HCEC 1CT (cell line): Measurements from ENCODE around the gene KLHL17.
"Not testable (repeated sequence)": the region's sequence is repeated elsewhere in the genome, so short reads cannot be mapped to it uniquely, and the experiment has no call there.

Source experiments
- DNase-seq: peaks from one replicate; pipeline ENCODE4 v3.0.0-alpha.2; 2017

KLHL17 gene

GRCh38 chr1:1003618-1004419 lies 43.4 kb downstream of the KLHL17 start:
- no peak for DNase-seq

- no peak for DNase-seq
Measured at GRCh38 chr1:1004420-1004779, 44.0 kb downstream of the KLHL17 start.

GRCh38 chr1:1004780-1005697 lies 44.7 kb downstream of the KLHL17 start:
- DNase-seq, result no peak

GRCh38 chr1:1005774-1006304 lies 45.5 kb downstream of the KLHL17 start:
- DNase-seq, result no peak

- no peak for DNase-seq
Measured at GRCh38 chr1:1006305-1007159, 46.1 kb downstream of the KLHL17 start.

GRCh38 chr1:1010131-1010530 lies 49.7 kb downstream of the KLHL17 start:
- not testable (repeated sequence) for DNase-seq

GRCh38 chr1:1011396-1011949 lies 51.1 kb downstream of the KLHL17 start:
- DNase-seq, result no peak

- DNase-seq, result not testable (repeated sequence)
Measured at GRCh38 chr1:1012736-1013104, 52.3 kb downstream of the KLHL17 start.

- peak; percentile 82 for DNase-seq
Measured at GRCh38 chr1:1013105-1013921, 52.9 kb downstream of the KLHL17 start, which contains the start of gene ISG15. ISG15 (plus strand) TSS chr1:1013497; CDS start chr1:1013574, 77 bp downstream.

GRCh38 chr1:1013922-1014648 lies 53.7 kb downstream of the KLHL17 start:
- peak; percentile 54 for DNase-seq

GRCh38 chr1:1014799-1015681 lies 54.7 kb downstream of the KLHL17 start:
- DNase-seq, result no peak
